ENCODE data around the gene DIRAS1. TPM values are rescaled to one million over a fixed set of nuclear protein-coding genes. Genes with fewer than 3 reads are reported as not detected.

The DIRAS1 gene
- total and polyA plus RNA-seq, 4 donors, result 0.01 to 0.09 (median 0.08) TPM; not detected in 1

- TF ChIP-seq JUND (IDR thresholded peaks at IDR 0.05), result no peak
- TF ChIP-seq FOXA1 (IDR thresholded peaks at IDR 0.05), result no peak
- no peak for TF ChIP-seq ZBTB33 (IDR thresholded peaks at IDR 0.05)
- no peak for TF ChIP-seq MAX (IDR thresholded peaks at IDR 0.05)
- no peak for TF ChIP-seq EGR1 (IDR thresholded peaks at IDR 0.05; ENCODE audit: low read depth in 2 of 2)
- no peak for TF ChIP-seq TAF1 (conservative IDR thresholded peaks at IDR 0.05)
- TF ChIP-seq HNF4A (conservative IDR thresholded peaks at IDR 0.05), result no peak
- no peak for TF ChIP-seq ATF3 (IDR thresholded peaks at IDR 0.05)
- TF ChIP-seq NR2F2 (IDR thresholded peaks at IDR 0.05), result no peak
- TF ChIP-seq HNF4G (IDR thresholded peaks at IDR 0.05), result no peak
- no peak for TF ChIP-seq RAD21 (IDR thresholded peaks at IDR 0.05)
- TF ChIP-seq CTCF (IDR thresholded peaks at IDR 0.05; ENCODE audit: low read depth, low read length, missing input control), result no peak
- H3K4me3 ChIP-seq (ENCODE audit: low read depth in 1 of 3, low read length in 3 of 3), result no peak overlapping the region
- H3K9me3 ChIP-seq (ENCODE audit: control insufficient read depth in 4 of 4, low read length in 3 of 4), result no peaks in the 10 kb centered on the region
- no peak for DNase-seq (ENCODE audit: low spot score)
- no peak overlapping the region for H3K27ac ChIP-seq (ENCODE audit: low read depth in 1 of 2, low read length in 2 of 2)
- peaks cover 0 to 3% (median 0%) of the 10 kb centered on the region in 4 donors for H3K4me1 ChIP-seq (ENCODE audit: control insufficient read depth in 4 of 4, insufficient read depth in 4 of 4, low read length in 3 of 4)
- no peaks in the 10 kb centered on the region for H3K27me3 ChIP-seq (ENCODE audit: control insufficient read depth in 4 of 4, insufficient read depth in 4 of 4, low read length in 3 of 4)
- no peak overlapping the region for H3K9ac ChIP-seq (ENCODE audit: low read depth in 1 of 2, low read length in 2 of 2)
- WGBS, result 92% methylated on average over 9 of the region's 9 CpGs
- H3K36me3 ChIP-seq (ENCODE audit: control insufficient read depth in 4 of 4, insufficient read depth in 3 of 4, low read depth in 1 of 4, low read length in 3 of 4), result no peaks in the 10 kb centered on the region
Measured at GRCh38 chr19:2691951-2692350, 29.2 kb downstream of the DIRAS1 start.

- Histone ChIP-seq H3K9me3 (ENCODE audit: control insufficient read depth in 4 of 4, low read length in 3 of 4) (no peaks in the 10 kb centered on the region), H3K27me3 (ENCODE audit: control insufficient read depth in 4 of 4, insufficient read depth in 4 of 4, low read length in 3 of 4) (no peaks in the 10 kb centered on the region), H3K4me1 (ENCODE audit: control insufficient read depth in 4 of 4, insufficient read depth in 4 of 4, low read length in 3 of 4) (peaks cover 0 to 3% (median 0%) of the 10 kb centered on the region in 4 donors), H3K4me3 (ENCODE audit: low read depth in 1 of 3, low read length in 3 of 3) (no peak overlapping the region), H3K36me3 (ENCODE audit: control insufficient read depth in 4 of 4, insufficient read depth in 3 of 4, low read depth in 1 of 4, low read length in 3 of 4) (no peaks in the 10 kb centered on the region), H3K27ac (ENCODE audit: low read depth in 1 of 2, low read length in 2 of 2) (no peak overlapping the region), H3K9ac (ENCODE audit: low read depth in 1 of 2, low read length in 2 of 2) (no peak overlapping the region)
- no peak for TF ChIP-seq YY1 (IDR thresholded peaks at IDR 0.05)
- no peak for TF ChIP-seq MAX (IDR thresholded peaks at IDR 0.05)
- TF ChIP-seq REST (IDR thresholded peaks at IDR 0.05), result no peak
- 92% methylated on average over 11 of the region's 11 CpGs for WGBS
- DNase-seq (ENCODE audit: low spot score), result no peak
Measured at GRCh38 chr19:2690856-2691255, 30.3 kb downstream of the DIRAS1 start.

Measured in liver (tissue), 9 donors.